Colonic mucosa (tissue), 4 donors: ENCODE results near the gene EPAS1. TPM values are rescaled to one million over a fixed set of nuclear protein-coding genes. Genes with fewer than 3 reads are reported as not detected.

Source experiments
- DNase-seq: peaks from one replicate; pipeline ENCODE4 v3.0.0-alpha.2; 2020
- H3K27ac ChIP-seq: fragments of 200-600 bp; one replicate; pipeline ENCODE4 v1.8.0; 2021
- H3K27me3 ChIP-seq: fragments of 200-600 bp; one replicate; pipeline ENCODE4 v1.8.0; 2021
- H3K36me3 ChIP-seq: fragments of 200-600 bp; one replicate; pipeline ENCODE4 v1.8.0; 2021
- H3K4me1 ChIP-seq: fragments of 200-600 bp; one replicate; pipeline ENCODE4 v1.8.0; 2021; ENCODE audit warnings: mild to moderate bottlenecking
- H3K4me3 ChIP-seq: fragments of 200-600 bp; one replicate; pipeline ENCODE4 v1.8.0; 2021
- H3K9ac ChIP-seq, 2 donors: one replicate each; pipeline ENCODE4 v1.7.0; 2013; ENCODE audit warnings: control low read depth in 2 of 2, low read depth in 2 of 2, low read length in 2 of 2
- H3K9me3 ChIP-seq: fragments of 200-600 bp; one replicate; pipeline ENCODE4 v1.8.0; 2021
- intact Hi-C: fragments of 100-400 bp; cut with DNase I; formaldehyde crosslinking; loops from one replicate; pipeline ENCODE4 v1.14.1; 2022
- total RNA-seq, 2 donors: library from RNA; stranded (reverse); fragmentation: NEBNext Ultra II Directional in 1 of 2; extraction: Animal tissue kit (Norgen Biotek cat#: 25700) in 1 of 2; gene quantifications; one replicate each; pipeline ENCODE4 v1.2.1, GENCODE V29; 2021
- TF ChIP-seq, protein P1 (sequence below): fragments of 200-600 bp; IDR thresholded peaks from one replicate; pipeline ENCODE4 v1.8.0; 2022; ENCODE audit warnings: antibody characterized with exemption, mild to moderate bottlenecking
- donor health status: healthy.
- donor health status: DM: no; HTN: no; CAD: no.
- donor health status: DM: no; HTN: no; CAD: no.

Gene EPAS1
- total RNA-seq, 2 donors from 2014 or later: 116 to 140 TPM

DNA sequence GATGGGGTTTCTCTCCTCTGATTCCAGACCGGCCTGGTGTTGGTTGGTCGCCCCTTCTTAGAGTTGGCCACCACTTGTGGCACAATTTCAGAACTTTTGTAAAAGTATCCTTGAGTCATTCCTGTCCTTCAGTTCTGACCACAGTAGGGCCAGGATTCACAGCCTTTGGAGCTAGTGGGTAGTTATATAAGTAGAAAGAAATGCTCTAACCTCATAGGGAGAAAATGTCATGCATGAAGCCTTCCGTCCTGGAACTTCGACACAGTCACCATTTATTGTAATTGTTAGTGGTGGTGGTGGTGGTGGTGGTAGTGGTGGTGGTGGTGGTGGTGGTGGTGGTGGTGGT lies 65.4 kb downstream of the EPAS1 start:
- Histone ChIP-seq H3K27ac (no peak overlapping the region), H3K36me3 (no peaks in the 10 kb centered on the region), H3K9ac (no peak overlapping the region), H3K4me1 (no peaks in the 10 kb centered on the region), H3K9me3 (no peaks in the 10 kb centered on the region), H3K27me3 (no peaks in the 10 kb centered on the region), H3K4me3 (no peak overlapping the region)
- TF ChIP-seq, protein P1, sequence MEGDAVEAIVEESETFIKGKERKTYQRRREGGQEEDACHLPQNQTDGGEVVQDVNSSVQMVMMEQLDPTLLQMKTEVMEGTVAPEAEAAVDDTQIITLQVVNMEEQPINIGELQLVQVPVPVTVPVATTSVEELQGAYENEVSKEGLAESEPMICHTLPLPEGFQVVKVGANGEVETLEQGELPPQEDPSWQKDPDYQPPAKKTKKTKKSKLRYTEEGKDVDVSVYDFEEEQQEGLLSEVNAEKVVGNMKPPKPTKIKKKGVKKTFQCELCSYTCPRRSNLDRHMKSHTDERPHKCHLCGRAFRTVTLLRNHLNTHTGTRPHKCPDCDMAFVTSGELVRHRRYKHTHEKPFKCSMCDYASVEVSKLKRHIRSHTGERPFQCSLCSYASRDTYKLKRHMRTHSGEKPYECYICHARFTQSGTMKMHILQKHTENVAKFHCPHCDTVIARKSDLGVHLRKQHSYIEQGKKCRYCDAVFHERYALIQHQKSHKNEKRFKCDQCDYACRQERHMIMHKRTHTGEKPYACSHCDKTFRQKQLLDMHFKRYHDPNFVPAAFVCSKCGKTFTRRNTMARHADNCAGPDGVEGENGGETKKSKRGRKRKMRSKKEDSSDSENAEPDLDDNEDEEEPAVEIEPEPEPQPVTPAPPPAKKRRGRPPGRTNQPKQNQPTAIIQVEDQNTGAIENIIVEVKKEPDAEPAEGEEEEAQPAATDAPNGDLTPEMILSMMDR: no peak
- no peak for DNase-seq
- intact Hi-C loops: loop anchor here (5.0 kb wide), 2 partner anchors 300 to 350 kb away; no protein-coding TSS in a partner anchor

DNA sequence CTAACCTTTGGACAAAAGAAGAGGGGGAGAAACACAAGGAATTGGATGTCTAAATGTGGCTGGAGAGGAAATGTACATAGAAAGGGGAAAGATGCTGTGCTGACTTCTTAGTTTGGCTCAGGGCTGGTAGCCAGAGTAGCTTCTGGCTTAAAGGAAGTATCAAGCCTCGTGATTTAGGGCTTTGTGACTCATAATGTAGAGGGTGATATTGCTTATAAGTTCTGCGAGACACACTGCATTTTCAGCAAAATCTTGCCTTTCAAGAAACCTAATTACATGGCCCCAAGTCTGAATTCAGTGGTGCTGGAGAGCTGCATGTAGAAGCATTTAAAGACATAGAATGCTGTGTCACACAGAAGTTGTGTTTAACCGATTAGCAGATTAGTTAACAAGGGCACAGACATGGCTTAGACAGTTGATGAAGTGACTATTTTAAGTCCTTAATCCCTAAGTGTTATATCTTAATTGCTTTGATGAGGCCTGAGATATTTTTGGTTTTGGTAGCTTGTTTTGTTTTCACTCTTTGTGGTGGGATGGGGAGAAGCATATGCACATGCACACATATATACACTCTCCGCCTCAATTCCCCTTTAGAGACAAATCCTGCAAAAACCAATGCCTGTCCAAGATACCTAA lies 66.4 kb downstream of the EPAS1 start:
- no peaks in the 10 kb centered on the region for H3K9me3 ChIP-seq
- no peak overlapping the region for H3K4me3 ChIP-seq
- H3K27me3 ChIP-seq: no peaks in the 10 kb centered on the region
- intact Hi-C loops: loop anchor here (2.0 to 5.0 kb wide), 3 partner anchors 65 to 351 kb away; no protein-coding TSS in a partner anchor
- no peaks in the 10 kb centered on the region for H3K4me1 ChIP-seq
- DNase-seq: no peak
- H3K27ac ChIP-seq: no peak overlapping the region
- TF ChIP-seq, protein P1: no peak
- no peaks in the 10 kb centered on the region for H3K36me3 ChIP-seq
- no peak overlapping the region for H3K9ac ChIP-seq

DNA sequence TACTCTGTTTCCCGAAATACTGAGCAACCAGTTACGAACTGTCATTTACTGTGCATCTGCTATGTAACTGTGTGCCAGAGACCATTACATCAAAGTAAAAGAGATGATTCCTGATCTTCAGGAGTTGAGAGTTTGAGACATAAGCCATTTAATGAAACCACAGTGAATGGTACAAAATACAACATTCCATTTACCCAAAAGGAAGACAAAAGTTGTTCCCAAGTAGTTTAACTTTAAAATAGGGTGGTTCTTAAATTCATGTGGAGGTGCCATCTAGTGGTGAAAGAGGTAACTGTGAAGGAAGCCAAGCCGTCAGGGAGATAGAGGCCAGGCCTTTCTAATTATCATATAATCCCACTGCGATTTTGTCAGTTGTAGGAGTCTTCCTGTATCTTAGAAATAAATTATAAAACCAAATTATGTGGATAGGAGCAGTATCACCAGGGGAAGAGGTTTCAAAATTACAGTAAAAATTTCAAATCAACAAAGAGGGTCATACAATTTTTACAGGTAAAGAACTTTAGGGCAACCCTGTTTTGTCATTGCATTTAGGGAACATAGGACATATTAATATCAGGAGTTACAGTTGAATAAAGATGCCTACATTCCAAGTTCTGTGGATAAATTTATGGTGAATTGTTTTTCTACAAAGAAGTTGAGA lies 67.7 kb downstream of the EPAS1 start:
- no peaks in the 10 kb centered on the region for H3K4me1 ChIP-seq
- H3K27ac ChIP-seq: no peak overlapping the region
- H3K9ac ChIP-seq: no peak overlapping the region

DNA sequence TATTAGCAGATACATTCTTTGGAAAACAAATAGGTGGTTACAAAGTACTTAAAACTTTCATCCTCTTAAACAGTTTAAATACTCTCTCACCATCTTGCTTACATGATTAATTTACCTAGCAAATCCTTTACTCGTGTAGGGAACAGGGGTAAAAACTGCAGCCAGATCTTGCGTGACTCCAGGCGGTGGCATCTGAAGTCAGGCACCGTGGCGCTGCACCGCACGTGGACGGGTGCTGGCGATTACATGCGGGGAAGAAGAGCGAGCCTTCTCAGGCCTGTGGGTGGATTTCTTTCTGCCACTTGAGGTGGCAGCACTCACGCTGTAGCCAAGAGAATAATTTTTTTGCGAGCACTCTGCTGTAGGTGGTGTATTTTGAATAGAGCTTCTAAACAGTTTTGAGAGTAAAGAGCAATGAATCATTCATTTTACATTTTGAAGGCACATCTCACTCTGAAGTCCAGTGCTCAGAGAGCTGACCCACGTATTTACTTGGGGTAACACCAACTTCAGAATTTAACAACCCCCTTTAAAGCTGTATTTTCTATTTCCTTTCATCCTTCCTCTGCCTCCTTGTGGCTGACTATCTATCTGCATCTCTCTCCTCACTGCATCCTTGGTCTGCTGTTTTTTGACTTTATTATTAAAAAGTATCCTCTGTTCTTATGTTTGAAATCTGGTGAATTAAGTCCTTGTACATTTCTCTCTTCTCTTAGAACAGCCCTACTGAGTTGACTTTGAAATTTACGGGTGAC lies 68.9 kb downstream of the EPAS1 start:
- H3K27ac ChIP-seq: no peak overlapping the region
- H3K9me3 ChIP-seq: no peaks in the 10 kb centered on the region
- no peak overlapping the region for H3K4me3 ChIP-seq
- intact Hi-C loops: loop anchor here (2.0 kb wide), 1 partner anchor 67 kb away; no protein-coding TSS in a partner anchor
- peak overlapping the region in 1 of 2 donors; percentile 5 for H3K9ac ChIP-seq
- no peak for DNase-seq
- no peaks in the 10 kb centered on the region for H3K27me3 ChIP-seq
- H3K4me1 ChIP-seq: no peaks in the 10 kb centered on the region
- TF ChIP-seq, protein P1: no peak
- H3K36me3 ChIP-seq: no peaks in the 10 kb centered on the region

More for the DNA sequence above, 67.7 kb downstream of the EPAS1 start:
- TF ChIP-seq, protein P1: peak; percentile 87
- no peaks in the 10 kb centered on the region for H3K9me3 ChIP-seq
- peak; percentile 57 for DNase-seq
- intact Hi-C loops: loop anchor here (2.0 to 5.0 kb wide), 3 partner anchors 66 to 353 kb away; no protein-coding TSS in a partner anchor
- no peaks in the 10 kb centered on the region for H3K27me3 ChIP-seq
- H3K4me3 ChIP-seq: no peak overlapping the region
- no peaks in the 10 kb centered on the region for H3K36me3 ChIP-seq

DNA sequence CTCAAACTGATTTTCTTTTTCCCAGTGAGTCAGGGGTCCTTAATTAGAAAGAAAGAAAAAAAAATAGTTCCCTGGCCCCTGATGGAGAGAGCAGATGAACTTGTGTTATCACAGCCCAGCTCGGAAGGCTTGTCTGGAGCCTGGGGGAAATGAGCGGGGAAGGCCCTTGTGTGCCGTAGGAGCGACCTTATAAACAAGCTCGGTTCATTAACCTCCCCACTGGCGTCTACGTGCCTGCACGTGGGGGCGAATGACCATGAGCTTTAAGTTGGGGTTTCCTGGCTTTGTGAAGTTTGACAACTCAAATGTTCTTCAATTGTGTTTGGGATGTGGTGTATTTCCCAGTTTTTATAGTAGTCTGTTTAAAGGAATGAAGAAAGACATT lies 69.5 kb downstream of the EPAS1 start:
- Histone ChIP-seq H3K9me3 (no peaks in the 10 kb centered on the region), H3K4me1 (no peaks in the 10 kb centered on the region), H3K36me3 (no peaks in the 10 kb centered on the region), H3K27me3 (no peaks in the 10 kb centered on the region), H3K9ac (no peak overlapping the region), H3K27ac (no peak overlapping the region), H3K4me3 (no peak overlapping the region)
- intact Hi-C loops: no loop called here
- DNase-seq: no peak
- TF ChIP-seq, protein P1: no peak
